ENCODE measurements around the gene BTN1A1. TPM values are rescaled to one million over a fixed set of nuclear protein-coding genes. Genes with fewer than 3 reads are reported as not detected.

Gene BTN1A1
- total and polyA plus RNA-seq, 9 of the 15 experiments (the other 6 are each of a cell fraction or from before 2014, with no cell fraction given): 0.01 to 0.15 (median 0.06) TPM; not detected in 4

DNA sequence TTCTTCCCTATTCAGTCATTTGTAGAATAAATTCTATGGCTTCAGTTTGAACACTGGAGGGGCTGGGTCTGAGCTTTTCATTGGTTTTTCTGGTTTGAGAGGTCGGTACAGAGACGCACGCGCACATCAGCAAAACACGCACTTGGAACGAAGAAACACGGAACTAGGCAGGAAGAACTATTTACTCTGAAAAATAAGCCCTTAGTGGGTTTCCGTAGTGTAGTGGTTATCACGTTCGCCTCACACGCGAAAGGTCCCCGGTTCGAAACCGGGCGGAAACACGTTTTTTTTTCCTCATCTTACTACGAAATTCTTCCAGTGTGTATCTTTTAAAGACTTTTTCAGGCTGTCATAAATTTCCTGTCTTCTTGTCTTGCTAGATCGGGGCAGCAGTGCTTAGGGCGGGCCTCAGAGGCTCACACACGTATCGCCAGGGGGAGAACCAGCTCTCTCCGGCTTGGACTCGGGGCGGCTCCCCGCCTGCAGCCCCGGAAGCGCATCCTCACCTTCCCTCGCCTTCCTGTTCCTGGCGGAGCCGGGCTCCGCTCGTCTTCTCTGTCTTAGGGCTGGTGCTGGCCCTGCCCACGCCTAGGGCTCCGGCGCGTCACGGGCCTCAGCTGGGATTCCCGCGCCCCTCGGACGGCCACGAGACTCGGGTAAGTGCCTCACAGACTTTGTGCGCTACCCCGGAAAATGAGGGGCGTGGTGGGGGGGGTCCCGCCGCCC lies 37.9 kb downstream of the BTN1A1 start, which contains the start of gene HMGN4 (continued):
- TF ChIP-seq, protein P1, sequence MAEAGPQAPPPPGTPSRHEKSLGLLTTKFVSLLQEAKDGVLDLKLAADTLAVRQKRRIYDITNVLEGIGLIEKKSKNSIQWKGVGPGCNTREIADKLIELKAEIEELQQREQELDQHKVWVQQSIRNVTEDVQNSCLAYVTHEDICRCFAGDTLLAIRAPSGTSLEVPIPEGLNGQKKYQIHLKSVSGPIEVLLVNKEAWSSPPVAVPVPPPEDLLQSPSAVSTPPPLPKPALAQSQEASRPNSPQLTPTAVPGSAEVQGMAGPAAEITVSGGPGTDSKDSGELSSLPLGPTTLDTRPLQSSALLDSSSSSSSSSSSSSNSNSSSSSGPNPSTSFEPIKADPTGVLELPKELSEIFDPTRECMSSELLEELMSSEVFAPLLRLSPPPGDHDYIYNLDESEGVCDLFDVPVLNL (CRISPR knock-in tag; IDR thresholded peaks at IDR 0.05; ENCODE audit: low read depth): no peak
- TF ChIP-seq ZKSCAN8 (CRISPR knock-in tag; IDR thresholded peaks at IDR 0.05): peak; percentile 79; the same call in 1 of the 2 replicates
- peak; percentile 77; the same call in 1 of the 2 replicates for TF ChIP-seq ATF7 (IDR thresholded peaks at IDR 0.05)
- peak; percentile 22; the same call in 1 of the 2 replicates for TF ChIP-seq ZNF589 (CRISPR knock-in tag; IDR thresholded peaks at IDR 0.05; ENCODE audit: low read depth)
- TF ChIP-seq U2AF1 (optimal IDR thresholded peaks at IDR 0.05; ENCODE audit: low read depth, low read length): no peak
- TF ChIP-seq, protein P2, sequence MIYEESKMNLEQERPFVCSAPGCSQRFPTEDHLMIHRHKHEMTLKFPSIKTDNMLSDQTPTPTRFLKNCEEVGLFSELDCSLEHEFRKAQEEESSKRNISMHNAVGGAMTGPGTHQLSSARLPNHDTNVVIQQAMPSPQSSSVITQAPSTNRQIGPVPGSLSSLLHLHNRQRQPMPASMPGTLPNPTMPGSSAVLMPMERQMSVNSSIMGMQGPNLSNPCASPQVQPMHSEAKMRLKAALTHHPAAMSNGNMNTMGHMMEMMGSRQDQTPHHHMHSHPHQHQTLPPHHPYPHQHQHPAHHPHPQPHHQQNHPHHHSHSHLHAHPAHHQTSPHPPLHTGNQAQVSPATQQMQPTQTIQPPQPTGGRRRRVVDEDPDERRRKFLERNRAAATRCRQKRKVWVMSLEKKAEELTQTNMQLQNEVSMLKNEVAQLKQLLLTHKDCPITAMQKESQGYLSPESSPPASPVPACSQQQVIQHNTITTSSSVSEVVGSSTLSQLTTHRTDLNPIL (CRISPR knock-in tag; IDR thresholded peaks at IDR 0.05): no peak
- TF ChIP-seq BRCA1 (IDR thresholded peaks at IDR 0.05): no peak
- TF ChIP-seq BRCA1 (CRISPR knock-in tag; IDR thresholded peaks at IDR 0.05): no peak
- TF ChIP-seq, protein P3, sequence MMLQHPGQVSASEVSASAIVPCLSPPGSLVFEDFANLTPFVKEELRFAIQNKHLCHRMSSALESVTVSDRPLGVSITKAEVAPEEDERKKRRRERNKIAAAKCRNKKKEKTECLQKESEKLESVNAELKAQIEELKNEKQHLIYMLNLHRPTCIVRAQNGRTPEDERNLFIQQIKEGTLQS (IDR thresholded peaks at IDR 0.05): no peak
- TF ChIP-seq, protein P3 (CRISPR knock-in tag; conservative IDR thresholded peaks at IDR 0.05): 0 out of 2 replicates have a peak, but pooled peaks have one; percentile 51
- TF ChIP-seq EZH2 (IDR thresholded peaks at IDR 0.05; ENCODE audit: borderline replicate concordance, low read depth, low read length): no peak
- TF ChIP-seq RBBP5 (IDR thresholded peaks at IDR 0.05; ENCODE audit: borderline replicate concordance, insufficient read depth, low read length, poor library complexity, severe bottlenecking): peak; percentile 70
- TF ChIP-seq, protein P4, sequence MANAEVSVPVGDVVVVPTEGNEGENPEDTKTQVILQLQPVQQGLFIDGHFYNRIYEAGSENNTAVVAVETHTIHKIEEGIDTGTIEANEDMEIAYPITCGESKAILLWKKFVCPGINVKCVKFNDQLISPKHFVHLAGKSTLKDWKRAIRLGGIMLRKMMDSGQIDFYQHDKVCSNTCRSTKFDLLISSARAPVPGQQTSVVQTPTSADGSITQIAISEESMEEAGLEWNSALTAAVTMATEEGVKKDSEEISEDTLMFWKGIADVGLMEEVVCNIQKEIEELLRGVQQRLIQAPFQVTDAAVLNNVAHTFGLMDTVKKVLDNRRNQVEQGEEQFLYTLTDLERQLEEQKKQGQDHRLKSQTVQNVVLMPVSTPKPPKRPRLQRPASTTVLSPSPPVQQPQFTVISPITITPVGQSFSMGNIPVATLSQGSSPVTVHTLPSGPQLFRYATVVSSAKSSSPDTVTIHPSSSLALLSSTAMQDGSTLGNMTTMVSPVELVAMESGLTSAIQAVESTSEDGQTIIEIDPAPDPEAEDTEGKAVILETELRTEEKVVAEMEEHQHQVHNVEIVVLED (CRISPR knock-in tag; IDR thresholded peaks at IDR 0.05): peak; percentile 25; the same call in 1 of the 2 replicates
- TF ChIP-seq ZFPM2 (CRISPR knock-in tag; IDR thresholded peaks at IDR 0.05): no peak
- TF ChIP-seq RNF2 (IDR thresholded peaks at IDR 0.05): peak; percentile 38; the same call in 1 of the 2 replicates
- TF ChIP-seq TAF9B (IDR thresholded peaks at IDR 0.05; ENCODE audit: partially characterized antibody): peak; percentile 52
- TF ChIP-seq ELF2 (CRISPR knock-in tag; IDR thresholded peaks at IDR 0.05): peak; percentile 77; the same call in 1 of the 2 replicates
- TF ChIP-seq NCOA4 (IDR thresholded peaks at IDR 0.05; ENCODE audit: partially characterized antibody): no peak
- no peak for TF ChIP-seq ZNF77 (CRISPR knock-in tag; IDR thresholded peaks at IDR 0.05)
- TF ChIP-seq, protein P5, sequence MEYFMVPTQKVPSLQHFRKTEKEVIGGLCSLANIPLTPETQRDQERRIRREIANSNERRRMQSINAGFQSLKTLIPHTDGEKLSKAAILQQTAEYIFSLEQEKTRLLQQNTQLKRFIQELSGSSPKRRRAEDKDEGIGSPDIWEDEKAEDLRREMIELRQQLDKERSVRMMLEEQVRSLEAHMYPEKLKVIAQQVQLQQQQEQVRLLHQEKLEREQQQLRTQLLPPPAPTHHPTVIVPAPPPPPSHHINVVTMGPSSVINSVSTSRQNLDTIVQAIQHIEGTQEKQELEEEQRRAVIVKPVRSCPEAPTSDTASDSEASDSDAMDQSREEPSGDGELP (CRISPR knock-in tag; IDR thresholded peaks at IDR 0.05; ENCODE audit: borderline replicate concordance): peak; percentile 97
- TF ChIP-seq ZNF583 (CRISPR knock-in tag; IDR thresholded peaks at IDR 0.05): 0 out of 2 replicates have a peak, but pooled peaks have one; percentile 56
- no peak for TF ChIP-seq MIER1 (IDR thresholded peaks at IDR 0.05; ENCODE audit: low read depth)
